ENCODE measurements around the gene PHLPP1. TPM values are rescaled to one million over a fixed set of nuclear protein-coding genes. Genes with fewer than 3 reads are reported as not detected.

PHLPP1 gene
- total and polyA plus RNA-seq, 2 of the 4 experiments (the other 2 are of a cell fraction) = 3.3 to 3.6 TPM

DNA sequence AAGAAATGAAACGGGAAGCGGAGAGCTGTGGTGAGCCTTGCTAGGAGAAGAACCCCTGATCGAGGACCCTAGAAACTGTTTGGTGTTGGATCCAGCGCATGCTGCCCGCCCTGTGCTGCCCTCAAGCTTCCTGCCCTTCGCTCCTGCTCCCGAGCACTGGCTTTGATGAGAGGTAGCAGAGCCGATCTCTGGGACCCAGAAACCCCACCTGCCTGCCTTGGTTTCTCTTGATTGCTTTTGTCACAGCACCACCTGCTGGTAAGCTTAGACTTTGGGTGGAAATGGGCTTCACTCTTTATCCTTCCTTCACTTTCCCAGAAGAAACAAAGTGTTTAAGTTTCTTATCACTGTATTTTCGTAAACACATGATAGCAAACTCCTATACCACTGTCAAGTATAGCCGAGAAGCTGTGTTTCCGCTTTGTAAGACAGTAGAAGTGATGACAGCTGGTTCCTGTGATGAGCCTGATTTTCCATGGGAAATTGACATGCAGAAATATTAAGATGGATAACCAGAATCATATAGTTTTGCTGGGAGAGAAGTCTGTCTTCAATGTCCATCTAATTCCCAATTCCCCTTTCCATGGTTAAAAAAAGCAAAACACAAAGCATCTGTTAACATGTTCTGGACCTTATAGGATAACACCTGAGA is 267.4 kb downstream of the PHLPP1 start:
- 66% methylated on average over 4 of the region's 11 CpGs; no CpG with 5 or more reads in 1 of the 2 experiments for WGBS, 2 experiments (ENCODE audit: extremely low coverage in 2 of 2, insufficient read length in 1 of 2)
- peak overlapping the region; percentile 59 for H2AK9ac ChIP-seq (replicated peaks; ENCODE audit: low read depth, low read length, poor library complexity)
- H3K27ac ChIP-seq (ENCODE audit: insufficient read depth, low read length) = no peak overlapping the region
- no peak overlapping the region for H2BK15ac ChIP-seq (ENCODE audit: low read depth, low read length)
- in situ Hi-C loops (cut with MboI; ENCODE audit: low sequenced_read_pairs) (loop anchor here (5.0 to 25.0 kb wide), 4 partner anchors 270 to 795 kb away; partner anchors contain the start of genes PIGN and RELCH), dilution Hi-C loops (cut with HindIII; ENCODE audit: low sequenced_read_pairs, unreplicated experiment) (no loop called here), intact Hi-C loops (cut with micrococcal nuclease) (loop anchor here (1.0 to 10.0 kb wide), 5 partner anchors 267 to 798 kb away; partner anchors contain the start of genes PHLPP1, PIGN, RELCH and ZCCHC2)
- TF ChIP-seq SMC3 (IDR thresholded peaks at IDR 0.05; ENCODE audit: low read depth, low read length) (peak; percentile 91), CHD1 (IDR thresholded peaks at IDR 0.05; ENCODE audit: low read depth, low read length) (no peak), POLR2A (IDR thresholded peaks at IDR 0.05; ENCODE audit: low read depth, low read length) (no peak), RAD21 (IDR thresholded peaks at IDR 0.05; ENCODE audit: low read length) (peak; percentile 92)
- TF ChIP-seq, protein P1, sequence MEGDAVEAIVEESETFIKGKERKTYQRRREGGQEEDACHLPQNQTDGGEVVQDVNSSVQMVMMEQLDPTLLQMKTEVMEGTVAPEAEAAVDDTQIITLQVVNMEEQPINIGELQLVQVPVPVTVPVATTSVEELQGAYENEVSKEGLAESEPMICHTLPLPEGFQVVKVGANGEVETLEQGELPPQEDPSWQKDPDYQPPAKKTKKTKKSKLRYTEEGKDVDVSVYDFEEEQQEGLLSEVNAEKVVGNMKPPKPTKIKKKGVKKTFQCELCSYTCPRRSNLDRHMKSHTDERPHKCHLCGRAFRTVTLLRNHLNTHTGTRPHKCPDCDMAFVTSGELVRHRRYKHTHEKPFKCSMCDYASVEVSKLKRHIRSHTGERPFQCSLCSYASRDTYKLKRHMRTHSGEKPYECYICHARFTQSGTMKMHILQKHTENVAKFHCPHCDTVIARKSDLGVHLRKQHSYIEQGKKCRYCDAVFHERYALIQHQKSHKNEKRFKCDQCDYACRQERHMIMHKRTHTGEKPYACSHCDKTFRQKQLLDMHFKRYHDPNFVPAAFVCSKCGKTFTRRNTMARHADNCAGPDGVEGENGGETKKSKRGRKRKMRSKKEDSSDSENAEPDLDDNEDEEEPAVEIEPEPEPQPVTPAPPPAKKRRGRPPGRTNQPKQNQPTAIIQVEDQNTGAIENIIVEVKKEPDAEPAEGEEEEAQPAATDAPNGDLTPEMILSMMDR (conservative IDR thresholded peaks at IDR 0.05; ENCODE audit: low read depth, low read length) = peak; percentile 90
- no peaks in the 10 kb centered on the region; a peak in 1 of 4 replicates for H3K79me1 ChIP-seq (ENCODE audit: low read depth in 1 of 2, low read length in 2 of 2)
- H3K4ac ChIP-seq (ENCODE audit: low read depth, low read length) = no peak overlapping the region
- H3K36me3 ChIP-seq (ENCODE audit: control insufficient read depth, insufficient read depth, low read length) = peaks cover 8% of the 10 kb centered on the region; the same call in 1 of the 2 replicates
- peaks cover 15% of the 10 kb centered on the region; the same call in 1 of the 2 replicates for H4K20me1 ChIP-seq (ENCODE audit: insufficient read depth, low read length)
- no peak overlapping the region for H2BK5ac ChIP-seq (ENCODE audit: low read depth, low read length, poor library complexity, severe bottlenecking)
- peaks cover 3% of the 10 kb centered on the region for H3K4me1 ChIP-seq (ENCODE audit: control insufficient read depth, insufficient read depth, low read length)
- H4K8ac ChIP-seq (ENCODE audit: low read depth in 2 of 2, low read length in 2 of 2) = no peak overlapping the region
- H3K9me3 ChIP-seq (ENCODE audit: control insufficient read depth, insufficient read depth, low read length) = no peaks in the 10 kb centered on the region
- H3K56ac ChIP-seq (ENCODE audit: extremely low read depth, insufficient read depth, low read length) = no peak overlapping the region
- peaks cover 6% of the 10 kb centered on the region; the same call in 1 of the 2 replicates for H3K9me1 ChIP-seq (ENCODE audit: insufficient read depth, low read length)
- ChIA-PET POLR2A (ENCODE audit: unreplicated experiment) (no interaction called here), CTCF (interaction anchor here (0.6 to 2.1 kb wide), 8 partner anchors 266 to 562 kb away, joined by 3 to 13 read pairs (median 4); partner anchors contain the start of gene PHLPP1)
- H2AFZ ChIP-seq (replicated peaks; ENCODE audit: low read length, poor library complexity) = peak overlapping the region; percentile 81
- ATAC-seq (ENCODE audit: low read depth) = peak; percentile 63
- H3K4me3 ChIP-seq (ENCODE audit: insufficient read depth, low read depth, low read length) = no peak overlapping the region
- DNase-seq = peak; percentile 63
- H3K23ac ChIP-seq (ENCODE audit: low read depth, low read length) = no peak overlapping the region
- no peak overlapping the region for H2BK20ac ChIP-seq (ENCODE audit: low read depth, low read length)
- H3K14ac ChIP-seq (replicated peaks; ENCODE audit: low read depth, low read length) = no peak overlapping the region; the same call in 1 of the 2 replicates
- H3K4me2 ChIP-seq (ENCODE audit: low read depth, low read length) = peak overlapping the region; percentile 67
- BruUV-seq (replicated peaks) = no TSS peak
- H2AK5ac ChIP-seq (ENCODE audit: low read depth, low read length) = no peak overlapping the region
- H3K27me3 ChIP-seq (ENCODE audit: control insufficient read depth, insufficient read depth, low read length) = peaks cover 6% of the 10 kb centered on the region
- H3K18ac ChIP-seq (ENCODE audit: low read depth, low read length) = no peak overlapping the region
- no peak overlapping the region for H3K9ac ChIP-seq (ENCODE audit: low read depth, low read length)
- no peak overlapping the region for H4K5ac ChIP-seq (ENCODE audit: low read depth, low read length)
- no peak overlapping the region for H2BK120ac ChIP-seq (ENCODE audit: low read depth, low read length)
- no peak overlapping the region for H4K91ac ChIP-seq (ENCODE audit: insufficient read depth, low read depth, low read length)

Data from IMR-90 (cell line).